Pancreas (tissue), 10 donors: Measurements from ENCODE around the gene RFT1. TPM values are rescaled to one million over a fixed set of nuclear protein-coding genes. Genes with fewer than 3 reads are reported as not detected.

Experiments
- ATAC-seq, 4 donors: fragments of 200-7000 bp; cut with Tn5 transposase; one replicate each; pipeline versions ENCODE4 v1.8.0 to v1.9.1; 2020; ENCODE audit warnings: mild to moderate bottlenecking in 4 of 4, moderate library complexity in 4 of 4
- DNase-seq, 6 donors: peaks; one replicate each; pipeline ENCODE4 v3.0.0-alpha.2; 2020
- FAIRE-seq: peaks from 2 replicates; lab custom pipeline; 2012; peaks lifted over from hg19 to GRCh38; lab: Jason Lieb, UNC
- H3K27ac ChIP-seq, 4 donors: fragments of 200-600 bp; sonication (generic); 1 replicate in 3 of 4; 2 replicates in 1 of 4; pipeline versions ENCODE4 v1.5.0 to v1.8.0; 2020
- H3K27me3 ChIP-seq, 4 donors: fragments of 200-600 bp; one replicate each; pipeline ENCODE4 v1.8.0; 2021
- H3K36me3 ChIP-seq, 3 donors: fragments of 200-600 bp; sonication (generic) in 1 of 3; one replicate each; pipeline versions ENCODE4 v1.5.0 to v1.8.0; 2020 to 2021
- H3K4me1 ChIP-seq, 3 donors: fragments of 200-600 bp; one replicate each; pipeline ENCODE4 v1.8.0; 2021
- H3K4me3 ChIP-seq, 4 donors: fragments of 200-600 bp; sonication (generic) in 2 of 4; one replicate each; pipeline versions ENCODE4 v1.5.0 to v1.8.0; 2020 to 2021
- H3K9me3 ChIP-seq, 4 donors: fragments of 200-600 bp; one replicate each; pipeline ENCODE4 v1.8.0; 2021
- WGBS, 2 donors: extraction: QIAGEN DNeasy Blood & Tissue Kit; methylation state at CpG; one replicate each; pipeline ENCODE4 v1.1.7; 2013; 5-methylcytosine and 5-hydroxymethylcytosine counted together
- intact Hi-C, 3 donors: fragments of 100-400 bp; cut with DNase I; formaldehyde crosslinking; loops; one replicate each; pipeline versions ENCODE4 v1.11.1 to v1.14.2; 2022
- polyA plus RNA-seq, 2 donors: library from polyadenylated mRNA; stranded (reverse); fragments of 200-250 nt; gene quantifications; one replicate each; pipeline ENCODE4 v1.2.3, GENCODE V29; 2013
- total RNA-seq, 6 donors: library from RNA; stranded (reverse); fragmentation: NEBNext Ultra II Directional in 4 of 6; extraction: Animal tissue kit (Norgen Biotek cat#: 25700) in 4 of 6; gene quantifications; one replicate each; pipeline versions ENCODE4 v1.2.1 to v1.2.4, GENCODE V29; 2021 to 2023
- TF ChIP-seq, protein P1 (sequence below), 4 donors: fragments of 200-600 bp; sonication (generic) in 3 of 4; IDR thresholded peaks; one replicate each; pipeline versions ENCODE4 v1.5.0 to v1.8.0; 2021; ENCODE audit warnings: antibody characterized with exemption in 4 of 4
- donor health status: healthy with polysubstance abuse.
- donor health status: DM: no; HTN: no; CAD: no; lungs with moderate emphysema.
- donor health status: DM: no; HTN: no; CAD: no.
- donor health status: control.
- donor health status: control.
- donor health status: Bipolar disorder and iron deficiency.
- donor health status: DM: yes; HTN: yes; CAD: no.
- donor health status: DM: no; HTN: no; CAD: no.
- donor health status: DM: no; HTN: no; CAD: no.
- donor health status: DM: yes; HTN: yes; CAD: no.

Gene RFT1
- total and polyA plus RNA-seq, 8 donors = 6.9 to 20.4 (median 15.0) TPM

DNA sequence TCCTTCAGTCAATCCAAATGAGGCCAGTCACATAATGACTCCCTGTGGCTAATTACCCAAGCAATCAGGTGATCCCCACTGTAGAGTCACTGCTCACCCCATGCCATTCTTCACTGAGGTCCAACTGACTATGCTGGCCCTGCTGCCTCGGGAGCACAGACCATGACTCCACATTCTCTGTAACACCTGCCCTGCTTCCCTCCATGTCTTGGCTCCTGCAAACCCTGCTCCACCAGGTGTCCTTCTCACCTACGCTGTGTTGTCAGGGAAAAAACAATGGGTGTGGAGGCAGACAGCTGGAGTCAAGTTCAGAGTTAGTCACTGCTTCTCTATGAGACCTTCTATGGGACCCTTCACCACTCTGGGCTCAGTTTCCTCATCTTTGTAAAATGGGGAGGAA is 78.3 kb downstream of the RFT1 start:
- ATAC-seq (peak; percentile 92 to 97 (median 94)), DNase-seq (peak in 4 of 6 donors; percentile 57 to 79 (median 64)), FAIRE-seq (no peak)
- TF ChIP-seq, protein P1, sequence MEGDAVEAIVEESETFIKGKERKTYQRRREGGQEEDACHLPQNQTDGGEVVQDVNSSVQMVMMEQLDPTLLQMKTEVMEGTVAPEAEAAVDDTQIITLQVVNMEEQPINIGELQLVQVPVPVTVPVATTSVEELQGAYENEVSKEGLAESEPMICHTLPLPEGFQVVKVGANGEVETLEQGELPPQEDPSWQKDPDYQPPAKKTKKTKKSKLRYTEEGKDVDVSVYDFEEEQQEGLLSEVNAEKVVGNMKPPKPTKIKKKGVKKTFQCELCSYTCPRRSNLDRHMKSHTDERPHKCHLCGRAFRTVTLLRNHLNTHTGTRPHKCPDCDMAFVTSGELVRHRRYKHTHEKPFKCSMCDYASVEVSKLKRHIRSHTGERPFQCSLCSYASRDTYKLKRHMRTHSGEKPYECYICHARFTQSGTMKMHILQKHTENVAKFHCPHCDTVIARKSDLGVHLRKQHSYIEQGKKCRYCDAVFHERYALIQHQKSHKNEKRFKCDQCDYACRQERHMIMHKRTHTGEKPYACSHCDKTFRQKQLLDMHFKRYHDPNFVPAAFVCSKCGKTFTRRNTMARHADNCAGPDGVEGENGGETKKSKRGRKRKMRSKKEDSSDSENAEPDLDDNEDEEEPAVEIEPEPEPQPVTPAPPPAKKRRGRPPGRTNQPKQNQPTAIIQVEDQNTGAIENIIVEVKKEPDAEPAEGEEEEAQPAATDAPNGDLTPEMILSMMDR (IDR thresholded peaks at IDR 0.05) = no peak
- 34 to 36% methylated on average over 2 of the region's 2 CpGs for WGBS, 2 donors
- Histone ChIP-seq H3K9me3 (no peaks in the 10 kb centered on the region), H3K27ac (peak overlapping the region in 1 of 4 donors; percentile 30), H3K4me1 (peaks cover 0 to 5% (median 4%) of the 10 kb centered on the region in 3 donors), H3K27me3 (no peaks in the 10 kb centered on the region), H3K36me3 (no peaks in the 10 kb centered on the region), H3K4me3 (no peak overlapping the region)
- intact Hi-C loops = no loop called here

GRCh38 chr3:53049987-53050386 is 80.2 kb downstream of the RFT1 start:
- Histone ChIP-seq H3K4me3 (no peak overlapping the region), H3K27me3 (no peaks in the 10 kb centered on the region), H3K9me3 (no peaks in the 10 kb centered on the region), H3K36me3 (no peaks in the 10 kb centered on the region), H3K27ac (no peak overlapping the region), H3K4me1 (peaks cover 0 to 5% (median 4%) of the 10 kb centered on the region in 3 donors)
- 90 to 94% methylated on average over 8 of the region's 8 CpGs for WGBS, 2 donors
- TF ChIP-seq, protein P1 (IDR thresholded peaks at IDR 0.05) = no peak
- FAIRE-seq (no peak), DNase-seq (no peak), ATAC-seq (no peak)
- intact Hi-C loops = no loop called here

DNA sequence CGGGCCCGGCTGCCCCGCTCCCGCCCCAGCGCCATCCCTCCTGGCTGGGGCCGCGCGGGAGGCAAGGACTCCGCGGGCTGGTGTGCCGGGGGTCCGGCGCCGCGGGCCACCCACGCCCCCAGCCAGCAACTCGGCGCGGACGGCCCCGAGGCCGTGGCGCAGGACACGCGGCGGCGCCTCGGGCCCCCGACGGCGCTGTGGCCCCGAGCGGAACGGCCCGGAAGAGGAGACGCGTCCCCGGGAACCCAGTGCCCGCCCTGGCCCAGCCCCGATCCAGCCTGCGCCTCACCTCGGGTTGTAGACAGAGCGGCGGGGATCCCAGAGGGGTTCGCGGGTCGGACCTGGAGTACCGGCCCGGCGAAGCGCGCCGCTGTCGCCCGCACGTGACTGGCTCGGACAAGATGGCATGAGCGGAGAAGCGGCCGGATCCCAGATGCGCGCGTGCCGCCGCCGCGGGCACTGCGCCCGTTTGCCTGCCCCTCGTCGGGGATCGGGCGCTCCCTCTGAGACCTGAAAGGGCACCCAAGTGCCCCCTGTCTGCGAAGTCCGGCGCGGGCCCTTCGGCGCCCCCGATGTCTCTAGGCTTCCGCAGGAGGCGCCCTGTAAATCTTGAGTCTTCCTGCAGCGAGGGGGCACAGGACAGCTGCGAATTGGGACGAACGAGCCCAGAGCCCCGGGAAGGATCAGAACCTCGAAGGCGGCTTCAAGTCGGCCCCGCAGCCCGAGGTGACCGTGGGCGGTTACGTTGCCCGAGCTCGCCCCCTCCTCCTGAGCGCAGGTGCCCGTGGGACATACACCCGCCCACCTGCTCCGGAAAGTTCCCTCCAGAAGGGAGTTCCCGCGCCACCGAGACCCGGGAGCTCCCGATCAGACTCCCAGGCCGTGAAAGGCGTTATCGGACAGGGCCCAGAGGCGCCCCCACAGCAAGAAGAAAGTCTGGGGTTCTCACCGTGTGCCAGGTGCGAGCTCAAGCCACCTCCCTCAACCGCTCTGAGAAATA is 83.8 kb downstream of the RFT1 start:
- TF ChIP-seq, protein P1 (IDR thresholded peaks at IDR 0.05) = no peak
- FAIRE-seq = no peak
- peak; percentile 15 to 56 (median 50) for ATAC-seq
- 7 to 9% methylated on average over 73 to 113 of the region's 113 CpGs for WGBS, 2 donors
- Histone ChIP-seq H3K27me3 (no peaks in the 10 kb centered on the region), H3K27ac (peak overlapping the region; percentile 5 to 95 (median 90)), H3K9me3 (no peaks in the 10 kb centered on the region), H3K36me3 (no peaks in the 10 kb centered on the region), H3K4me3 (peak overlapping the region; percentile 72 to 95 (median 82)), H3K4me1 (peaks cover 13 to 16% (median 14%) of the 10 kb centered on the region in 3 donors)
- intact Hi-C loops = no loop called here
- peak; percentile 46 to 88 (median 66) for DNase-seq

DNA sequence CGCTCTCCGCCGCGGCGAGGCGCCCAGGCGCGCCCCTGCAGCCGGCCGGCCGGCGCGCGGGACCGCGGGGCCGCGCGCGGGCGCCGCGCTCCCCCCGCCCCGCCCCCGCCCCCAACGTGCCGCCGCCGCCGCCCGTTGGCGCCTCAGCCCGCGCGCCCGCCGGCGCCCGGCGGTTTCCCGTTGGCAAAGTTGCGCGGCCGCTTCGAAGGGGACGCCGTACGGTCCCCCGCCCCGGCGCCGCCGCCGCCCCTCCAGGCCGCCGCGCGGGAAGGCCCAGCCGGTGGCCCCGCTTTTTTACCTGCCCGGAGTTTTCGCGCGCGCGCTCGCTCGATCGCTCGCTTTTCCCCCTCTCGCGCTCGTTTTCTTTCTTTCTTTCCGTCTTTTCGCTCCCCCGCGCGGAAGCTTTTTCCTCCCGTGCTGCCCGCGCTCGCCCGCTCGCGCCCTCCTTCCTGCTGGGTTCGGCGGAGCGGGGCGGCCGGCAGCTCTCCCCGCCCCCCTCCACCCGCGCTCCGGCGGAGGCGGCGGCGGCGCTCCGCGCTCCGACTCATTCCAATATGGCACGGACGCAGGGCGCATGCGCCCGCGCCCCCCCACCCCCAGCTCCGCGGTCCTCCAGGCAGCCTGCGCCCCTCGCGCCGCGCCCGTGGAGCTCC is 84.6 kb downstream of the RFT1 start, which contains the start of gene SFMBT1:
TSS of gene SFMBT1 (minus strand) at position 556 of the 653 bp plus-strand sequence. CDS start 76,945 bp downstream, outside the sequence.
- no peaks in the 10 kb centered on the region for H3K36me3 ChIP-seq
- peak; percentile 67 to 80 (median 74) for ATAC-seq
- peak within 1 kb of the TSS; percentile 72 to 95 (median 82) for H3K4me3 ChIP-seq
- intact Hi-C loops = no loop called here
- peaks cover 14 to 16% (median 15%) of the 10 kb centered on the region in 3 donors for H3K4me1 ChIP-seq
- FAIRE-seq = no peak
- H3K27me3 ChIP-seq = no peaks in the 10 kb centered on the region
- DNase-seq = peak; percentile 64 to 90 (median 77)
- no peaks in the 10 kb centered on the region for H3K9me3 ChIP-seq
- TF ChIP-seq, protein P1 (IDR thresholded peaks at IDR 0.05) = no peak
- WGBS, 2 donors = 0 to 1% methylated on average over 11 to 117 of the region's 117 CpGs
- H3K27ac ChIP-seq = peak within 1 kb of the TSS; percentile 86 to 95 (median 92)
